Inflammatory macrophage treated with lipopolysaccharide for 1 hour (primary cell): Measurements from ENCODE around the gene ARPC5L.
A peak's percentile ranks its signal among the peaks of the same experiment; 100 is the strongest.

Source experiments
- DNase-seq, 2 donors: peaks; one replicate each; pipeline ENCODE4 v3.0.0-alpha.2; 2020 to 2022

The ARPC5L gene

GRCh38 chr9:124868511-124869465 is 6.9 kb downstream of the ARPC5L start:
- peak; percentile 78 to 89 for DNase-seq

GRCh38 chr9:124869466-124869985 is 7.6 kb downstream of the ARPC5L start:
- no peak for DNase-seq

GRCh38 chr9:124869986-124870560 is 8.1 kb downstream of the ARPC5L start:
- no peak for DNase-seq

GRCh38 chr9:124870723-124871122 is 8.8 kb downstream of the ARPC5L start:
- no peak for DNase-seq

GRCh38 chr9:124871156-124871561 is 9.2 kb downstream of the ARPC5L start:
- DNase-seq = no peak

GRCh38 chr9:124873664-124874063 is 11.7 kb downstream of the ARPC5L start:
- no peak for DNase-seq

- DNase-seq = no peak
These were observed 13.6 kb downstream of the ARPC5L start for GRCh38 chr9:124875501-124875900.

- no peak for DNase-seq
These were observed 15.3 kb downstream of the ARPC5L start for GRCh38 chr9:124877021-124877782.

GRCh38 chr9:124878021-124878420 is 16.1 kb downstream of the ARPC5L start:
- DNase-seq = no peak

- no peak for DNase-seq
These were observed 16.6 kb downstream of the ARPC5L start for GRCh38 chr9:124878518-124878917.

GRCh38 chr9:124879226-124879625 is 17.3 kb downstream of the ARPC5L start:
- no peak for DNase-seq

GRCh38 chr9:124880501-124880900 is 18.6 kb downstream of the ARPC5L start:
- no peak for DNase-seq

GRCh38 chr9:124881138-124881743 is 19.3 kb downstream of the ARPC5L start:
- no peak for DNase-seq

GRCh38 chr9:124882231-124882630 is 20.3 kb downstream of the ARPC5L start:
- no peak for DNase-seq

- no peak for DNase-seq
These were observed 22.4 kb downstream of the ARPC5L start for GRCh38 chr9:124884376-124884775.

- no peak for DNase-seq
These were observed 23.6 kb downstream of the ARPC5L start for GRCh38 chr9:124885551-124885950.

GRCh38 chr9:124886461-124886860 is 24.5 kb downstream of the ARPC5L start:
- no peak for DNase-seq

GRCh38 chr9:124886866-124887492 is 25.0 kb downstream of the ARPC5L start:
- DNase-seq = no peak

GRCh38 chr9:124887832-124888231 is 25.9 kb downstream of the ARPC5L start:
- DNase-seq = no peak

GRCh38 chr9:124889006-124889405 is 27.1 kb downstream of the ARPC5L start:
- DNase-seq = no peak

GRCh38 chr9:124890179-124890578 is 28.2 kb downstream of the ARPC5L start:
- DNase-seq = no peak

GRCh38 chr9:124894035-124894740 is 32.3 kb downstream of the ARPC5L start:
- DNase-seq = no peak
